NCI-H146 (cell line): Measurements from ENCODE around the gene OSTM1.

ENCODE experiments used
- DNase-seq: peaks from one replicate; lab custom pipeline; 2025; lab: John Stamatoyannopoulos, UW

Gene OSTM1

DNA sequence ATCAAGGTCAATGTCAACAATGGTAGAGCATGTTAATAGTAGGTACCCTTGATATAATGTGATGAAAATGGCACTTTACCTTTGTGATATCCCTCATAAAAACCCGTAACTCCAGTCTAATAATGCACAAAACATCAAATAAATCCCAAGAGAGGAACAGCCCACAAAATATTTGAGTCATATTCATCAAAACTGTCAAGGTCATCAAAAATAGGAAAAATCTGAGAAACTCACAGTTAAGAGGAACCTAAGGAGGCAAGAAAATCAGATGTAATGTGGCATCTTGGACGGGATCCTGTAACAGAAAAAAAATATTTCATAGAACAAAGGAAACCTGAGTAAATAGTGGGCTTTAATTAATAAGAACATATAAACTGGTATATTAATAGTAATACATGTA, 25.5 kb upstream of the OSTM1 start:
- no peak for DNase-seq

DNA sequence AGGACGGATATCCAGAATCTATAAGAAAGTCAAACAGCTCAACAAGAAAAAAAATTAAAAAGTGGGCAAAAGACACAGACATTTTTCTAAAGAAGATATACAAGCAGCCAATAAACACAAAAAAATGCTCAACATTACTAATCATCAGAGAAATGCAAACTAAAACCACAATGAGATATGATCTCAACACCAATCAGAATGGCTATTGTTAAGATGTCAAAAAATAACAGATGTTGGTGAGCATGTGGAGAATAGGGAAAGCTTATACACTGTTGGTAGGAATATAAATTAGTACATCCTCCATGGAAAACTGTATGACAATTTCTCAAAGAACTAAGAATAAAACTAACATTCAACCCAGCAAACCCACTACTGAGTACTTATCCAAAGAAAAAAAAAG, 23.3 kb upstream of the OSTM1 start:
- no peak for DNase-seq

DNA sequence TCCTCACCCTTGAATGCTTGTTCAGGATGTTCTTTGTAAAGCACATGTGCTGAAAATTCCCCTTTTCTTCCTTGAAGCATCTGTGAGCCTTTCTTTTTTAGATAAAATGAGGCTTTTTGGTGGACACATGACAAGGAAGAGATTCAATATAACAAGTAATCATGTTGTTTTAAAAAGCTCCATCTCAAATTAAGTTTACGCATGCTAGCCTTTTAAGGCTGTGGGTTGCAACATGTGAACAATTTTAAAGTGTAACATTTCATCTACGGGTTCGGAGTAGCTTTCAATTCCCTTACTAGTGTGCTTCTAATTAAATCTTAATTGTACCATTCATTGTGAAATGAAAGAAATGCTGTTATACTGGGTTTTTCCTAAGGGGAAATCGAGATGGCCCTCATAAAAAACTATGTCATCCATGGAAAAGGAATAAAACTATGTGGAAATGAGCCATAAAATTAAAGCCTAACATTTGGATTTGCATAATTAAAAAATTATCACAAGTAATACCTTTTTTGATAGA, 19.3 kb upstream of the OSTM1 start:
- no peak for DNase-seq

DNA sequence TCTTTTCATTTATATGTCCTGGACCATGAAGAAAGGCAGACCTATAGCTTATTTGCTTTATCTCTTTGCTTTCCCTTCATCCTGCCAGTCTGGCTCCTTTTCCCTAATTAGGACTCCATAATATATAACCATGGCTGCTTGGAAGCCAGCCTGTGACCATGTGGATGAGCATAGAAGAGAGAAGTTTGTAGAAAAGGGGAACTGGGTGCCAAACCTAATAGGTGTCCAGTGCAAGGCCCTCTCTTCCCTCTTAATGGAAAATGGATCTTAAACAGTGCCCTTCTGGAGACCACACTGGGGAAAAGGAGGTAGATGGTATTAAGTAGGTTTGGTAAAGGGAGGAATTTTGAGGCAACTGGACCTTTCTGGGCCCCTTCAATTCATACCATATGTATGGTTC, 16.7 kb upstream of the OSTM1 start:
- no peak for DNase-seq

DNA sequence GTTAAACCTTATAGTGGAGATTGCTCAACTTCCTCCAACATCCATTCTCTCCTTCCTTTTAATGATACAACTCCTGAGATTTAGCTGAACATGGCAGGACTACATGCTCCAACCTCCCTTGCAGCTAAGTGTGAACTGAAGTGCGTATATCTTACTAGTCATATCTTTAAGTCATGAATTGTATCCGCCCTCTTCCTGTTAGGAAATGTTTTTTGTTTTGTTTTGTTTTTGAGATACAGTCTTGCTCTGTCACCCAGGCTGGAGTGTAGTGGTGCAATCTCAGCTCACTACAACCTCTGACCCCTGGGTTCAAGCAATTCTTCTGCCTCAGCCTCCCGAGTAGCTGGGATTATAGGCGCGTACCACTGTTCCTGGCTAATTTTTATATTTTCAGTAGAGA, 8.8 kb upstream of the OSTM1 start:
- no peak for DNase-seq

DNA sequence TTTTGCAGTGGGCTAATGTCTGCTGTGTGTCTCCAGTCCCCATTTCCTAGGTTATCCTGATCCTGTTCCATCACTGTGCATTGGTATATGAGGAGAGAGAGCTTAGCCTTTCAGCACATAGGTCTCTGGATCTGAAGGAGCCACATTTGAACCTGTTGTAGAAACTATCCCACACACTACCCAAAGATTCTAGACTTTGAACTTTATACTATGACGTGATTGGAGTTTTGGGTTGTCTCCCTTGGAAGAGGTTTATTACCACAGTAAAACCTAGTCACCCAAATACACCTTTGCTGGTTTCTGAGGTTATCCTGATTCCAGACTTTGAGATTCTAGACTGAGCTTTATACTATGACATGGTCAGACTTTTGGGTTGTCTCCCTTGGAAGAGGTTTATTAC, 8.0 kb upstream of the OSTM1 start:
- DNase-seq, result no peak

DNA sequence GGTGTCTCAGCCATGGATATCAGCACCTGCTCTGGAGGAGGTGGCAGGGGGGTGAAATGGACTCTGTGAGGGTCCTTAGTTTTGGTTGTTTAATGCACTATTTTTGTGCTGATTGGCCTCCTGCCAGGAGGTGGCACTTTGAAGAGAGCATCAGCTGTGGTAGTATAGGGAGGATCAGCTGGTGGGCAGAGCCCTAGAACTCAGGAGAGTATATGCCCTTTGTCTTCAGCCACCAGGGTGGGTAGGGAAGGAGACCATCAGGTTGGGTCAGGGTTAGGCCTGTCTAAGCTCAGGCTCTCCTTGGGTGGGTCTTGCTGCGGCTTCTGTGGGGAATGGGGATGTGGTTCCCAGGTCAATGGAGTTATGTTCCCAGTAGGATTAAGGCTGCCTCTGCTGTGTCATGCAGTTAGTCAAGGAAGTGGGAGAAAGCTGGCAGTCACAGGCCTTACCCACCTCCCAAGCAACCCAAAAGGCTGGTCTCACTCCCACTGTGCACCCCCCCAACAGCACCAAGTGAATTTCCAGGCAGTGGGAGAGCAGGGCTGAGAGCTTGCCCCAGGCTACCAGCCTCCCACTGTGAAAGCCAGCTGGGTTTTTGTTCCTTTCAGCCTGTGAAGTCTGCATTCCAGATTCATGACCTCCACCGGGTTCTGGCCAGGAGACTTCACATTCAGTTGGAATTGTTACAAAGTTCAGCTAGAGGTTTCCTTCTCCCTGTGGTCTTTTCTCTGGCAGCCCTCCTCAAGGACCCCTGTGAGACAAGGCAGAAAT, 5.7 kb upstream of the OSTM1 start:
- peak; percentile 75 for DNase-seq

DNA sequence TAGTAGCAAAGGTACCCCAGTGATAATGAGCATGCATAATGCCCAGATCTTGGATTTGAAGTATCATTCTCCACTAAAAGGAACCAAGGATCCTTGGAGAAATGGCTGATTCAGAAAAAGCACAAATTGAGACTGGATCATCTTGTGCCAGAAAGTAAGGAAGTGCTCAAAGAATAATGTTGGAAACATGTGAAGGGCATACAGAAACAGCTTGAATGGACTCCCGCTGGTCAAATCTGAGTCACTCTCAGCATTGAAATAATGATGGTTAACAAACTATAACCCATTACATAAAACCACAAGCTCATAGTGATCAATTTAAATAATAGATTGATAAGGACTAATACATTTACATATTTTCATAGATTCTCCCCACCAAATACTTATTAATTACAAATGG, 3.6 kb upstream of the OSTM1 start:
- no peak for DNase-seq

DNA sequence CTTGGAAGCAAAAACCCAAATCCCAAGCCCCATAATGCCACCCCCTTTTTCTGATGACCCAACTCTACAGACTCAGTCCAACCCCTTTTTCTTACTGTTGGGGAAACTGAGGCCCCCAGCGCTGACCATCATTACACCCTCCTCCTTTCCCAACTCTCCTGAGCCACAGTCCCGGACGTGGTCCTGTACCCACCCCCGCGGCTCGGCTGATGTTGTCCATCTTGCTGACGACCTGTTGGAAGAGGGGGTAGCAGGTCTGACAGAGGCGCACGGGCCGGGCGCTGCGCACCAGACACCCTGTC, 533 bp downstream of the OSTM1 start:
- DNase-seq, result no peak

DNA sequence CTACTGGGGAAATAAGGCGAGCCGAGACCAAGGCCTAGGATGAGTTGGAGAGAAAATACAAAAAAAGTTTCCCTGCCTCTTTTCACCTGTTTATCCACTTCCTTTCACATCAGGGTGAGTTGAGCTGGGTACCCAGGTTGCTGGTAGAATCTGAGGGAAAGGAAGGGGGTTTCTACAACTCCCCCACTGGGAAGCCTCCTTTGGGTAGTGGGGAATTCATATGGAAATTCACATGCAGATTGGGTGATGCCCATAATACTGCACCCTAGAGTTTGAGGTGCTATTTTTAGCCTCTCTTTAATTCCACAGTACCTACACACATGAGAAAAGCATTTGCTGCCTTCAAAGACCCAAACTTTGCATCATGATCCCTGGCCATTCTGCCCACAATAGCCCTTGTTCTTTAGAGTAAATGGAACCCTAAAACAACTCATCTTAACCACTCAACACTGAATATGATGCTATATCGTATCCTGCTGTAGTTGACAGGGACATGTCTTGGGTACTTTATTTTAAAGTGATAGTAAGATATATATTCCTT, 2.7 kb downstream of the OSTM1 start:
- no peak for DNase-seq

DNA sequence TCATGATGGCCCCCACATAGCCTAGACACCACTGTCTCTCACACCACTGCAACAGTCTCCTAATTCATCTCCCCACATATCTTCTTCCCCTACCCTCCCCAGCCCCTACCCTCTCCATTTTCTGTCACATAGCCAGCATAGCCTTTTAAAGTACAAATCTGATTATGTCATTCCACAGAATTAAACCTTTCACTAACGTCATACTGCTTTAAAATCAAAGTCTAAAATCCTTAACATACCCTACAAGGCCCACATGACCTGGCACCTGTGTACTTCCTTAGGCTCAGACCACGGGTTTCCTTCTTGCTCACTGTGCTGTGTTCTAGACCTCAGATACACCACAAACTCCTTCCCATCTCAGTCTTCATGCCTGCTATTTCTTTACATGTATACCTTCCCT, 5.9 kb downstream of the OSTM1 start:
- DNase-seq, result no peak

DNA sequence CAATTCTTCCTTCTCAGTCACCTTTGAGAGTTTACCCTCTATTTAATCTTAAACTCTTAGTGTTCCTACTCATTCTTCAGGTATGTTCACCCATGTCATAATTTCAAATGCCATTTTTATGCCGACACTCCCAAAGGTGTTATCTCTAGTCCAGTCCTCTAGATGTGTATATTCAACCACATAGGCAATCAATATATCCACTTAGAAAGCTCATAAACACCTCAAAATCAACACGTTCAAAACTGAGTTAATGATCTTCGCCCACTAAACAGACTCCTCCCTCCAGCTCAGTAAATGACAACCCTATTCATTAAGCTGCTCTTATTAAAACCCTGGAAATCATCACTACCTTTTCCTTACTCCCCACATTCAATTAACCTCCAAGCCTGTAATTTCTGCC, 6.4 kb downstream of the OSTM1 start:
- DNase-seq, result no peak

DNA sequence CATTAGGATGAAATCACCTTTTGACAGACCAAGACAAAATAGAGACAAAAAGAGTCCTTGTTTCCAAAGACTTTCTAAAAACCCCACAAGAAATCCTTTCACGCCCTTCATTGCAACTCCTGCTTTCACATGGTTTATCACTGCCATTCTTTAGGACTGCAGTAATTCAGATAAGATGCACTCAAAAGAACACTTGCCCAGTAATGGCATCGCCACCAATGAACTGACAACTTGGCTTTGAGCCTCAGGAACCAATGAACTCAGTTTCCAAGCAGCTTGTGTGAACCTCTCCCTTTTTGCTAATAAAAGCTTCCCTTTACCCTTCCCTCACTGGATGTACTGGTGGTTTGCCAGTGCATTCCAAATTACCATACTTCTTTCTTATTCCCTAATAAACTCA, 21.8 kb downstream of the OSTM1 start:
- DNase-seq, result no peak

- DNase-seq, result no peak
Observed at GRCh38 chr6:108051481-108051880, 23.1 kb downstream of the OSTM1 start.

- no peak for DNase-seq
Observed at GRCh38 chr6:108039681-108040080, 34.9 kb downstream of the OSTM1 start.

DNA sequence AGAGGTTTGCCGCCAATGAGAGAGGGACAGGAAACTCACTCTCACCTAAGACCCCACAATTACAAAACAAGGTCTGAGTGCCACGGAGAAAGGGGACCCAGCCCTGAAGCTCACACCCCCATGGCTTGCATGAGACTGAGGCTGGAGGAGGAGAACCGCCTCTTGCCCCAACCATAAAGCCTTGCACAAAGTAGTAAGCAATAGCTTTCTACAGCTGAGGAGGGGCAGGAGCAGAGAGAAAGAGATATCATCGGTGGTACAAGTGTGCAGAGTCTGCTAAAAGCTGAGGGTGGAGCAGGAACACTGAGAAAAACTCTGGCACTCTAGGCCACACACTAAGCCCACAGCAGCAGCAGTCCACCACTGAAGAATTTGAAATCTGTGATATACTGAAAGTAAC, 37.7 kb downstream of the OSTM1 start:
- no peak for DNase-seq

DNA sequence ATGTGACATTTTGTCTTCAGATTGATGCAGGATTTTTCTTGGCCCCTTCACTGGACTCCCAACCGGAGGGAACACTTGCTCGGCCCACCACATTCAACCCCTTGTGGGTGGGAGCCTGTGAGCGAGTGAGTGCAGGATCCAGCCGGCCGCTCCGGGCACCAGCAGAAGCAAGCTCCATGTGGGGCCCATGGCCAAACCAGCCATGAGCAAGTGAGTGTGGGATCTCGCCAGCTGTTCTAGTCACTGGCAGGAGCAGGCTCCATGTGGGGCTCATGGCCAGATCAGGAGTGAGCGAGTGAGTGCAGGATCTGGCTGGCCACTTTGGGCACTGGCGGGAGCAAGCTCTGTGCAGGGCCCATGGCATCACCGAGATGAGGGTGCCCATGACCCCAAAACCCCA, 42.6 kb downstream of the OSTM1 start:
- no peak for DNase-seq

DNA sequence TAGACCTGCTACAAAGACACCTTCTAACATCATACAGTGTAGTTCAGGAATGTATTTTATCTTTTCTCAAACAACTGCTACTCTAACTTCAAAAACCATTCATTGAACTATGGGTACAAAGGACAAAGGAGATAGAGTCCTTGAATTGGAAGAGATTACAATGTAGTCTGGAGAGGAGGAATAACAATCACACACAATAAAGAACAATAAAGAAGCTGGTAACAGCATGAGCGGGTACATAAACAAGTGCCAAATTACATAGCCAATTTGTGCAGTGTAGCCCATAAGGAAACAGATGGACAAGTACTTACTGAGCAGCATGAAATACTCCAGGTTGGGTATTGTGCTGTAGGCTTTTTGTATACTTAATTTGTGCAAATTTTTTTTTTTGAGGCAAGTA, 44.3 kb downstream of the OSTM1 start:
- DNase-seq, result no peak

DNA sequence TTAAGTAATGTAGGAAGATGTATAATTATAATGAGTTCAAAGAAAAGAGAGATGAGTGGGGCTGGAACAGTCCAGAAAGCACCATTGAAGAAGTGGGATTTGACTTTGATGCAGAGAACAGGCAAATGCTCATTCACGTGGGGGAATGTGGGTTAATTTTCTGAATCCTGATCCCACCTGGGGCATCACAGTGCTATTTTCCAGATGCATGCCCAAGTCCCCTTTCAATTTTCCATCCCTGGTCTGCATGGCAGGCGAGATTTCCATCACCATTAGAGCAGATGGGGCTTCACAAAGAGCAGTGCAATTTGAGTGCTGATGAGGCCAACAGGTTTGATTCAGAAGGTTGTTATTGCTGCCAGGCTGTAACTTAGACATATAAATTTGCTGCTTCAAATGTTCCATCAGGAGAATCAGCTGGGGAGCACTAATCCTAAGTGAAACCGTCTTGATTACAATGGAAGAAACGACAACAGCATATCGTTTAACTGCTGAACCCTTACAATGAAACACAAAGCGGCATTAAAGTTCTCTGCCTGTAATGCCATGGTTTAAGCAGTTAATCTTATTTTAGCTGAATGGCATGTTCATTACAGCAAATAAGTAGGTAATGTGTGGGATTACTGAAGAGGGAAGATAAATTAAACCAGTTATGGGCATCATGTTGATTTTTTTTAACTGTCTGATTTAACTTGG, 45.2 kb downstream of the OSTM1 start:
- peak; percentile 6 for DNase-seq

DNA sequence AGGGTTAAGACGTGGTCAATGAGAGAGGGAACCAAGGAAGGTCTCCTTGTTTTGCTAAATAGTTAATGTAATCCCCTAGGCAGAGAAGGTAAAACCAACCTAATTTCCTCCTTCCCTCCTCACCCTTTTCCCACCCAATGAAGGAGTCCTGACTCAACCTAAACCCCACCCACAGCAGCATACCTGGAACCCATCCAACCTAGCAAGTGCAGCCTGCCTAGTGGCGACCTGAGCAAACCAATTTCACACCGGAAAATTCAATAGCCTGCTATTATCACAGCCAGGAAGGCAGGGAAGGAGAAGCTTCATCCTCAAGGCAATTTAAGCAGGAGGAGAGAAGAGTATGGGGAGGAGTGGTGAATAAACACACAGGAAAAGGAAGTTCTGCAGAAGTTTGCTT, 46.9 kb downstream of the OSTM1 start:
- DNase-seq, result peak; percentile 82

DNA sequence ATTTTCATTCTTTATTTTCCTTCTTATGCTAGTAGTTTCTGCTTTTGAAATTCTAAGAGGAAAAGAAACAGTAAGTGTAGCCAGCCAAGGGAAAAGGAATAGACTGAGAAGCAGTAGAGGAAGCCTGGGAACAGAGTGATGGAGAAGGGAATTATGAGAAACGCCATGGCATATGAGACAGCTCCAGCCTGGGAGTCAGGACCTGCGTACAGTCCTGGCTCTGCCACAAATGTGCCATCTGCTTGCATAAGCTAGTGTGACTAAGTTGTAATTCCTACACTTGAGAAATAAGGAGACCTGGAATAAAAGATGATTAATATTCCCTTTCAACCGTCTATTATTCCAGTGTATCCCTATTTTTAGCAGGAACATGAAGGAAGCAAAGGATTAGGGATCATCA, 47.5 kb downstream of the OSTM1 start:
- DNase-seq, result no peak

GRCh38 chr6:108024427-108025073, 50.0 kb downstream of the OSTM1 start:
- DNase-seq, result no peak

GRCh38 chr6:108020472-108021116, 53.9 kb downstream of the OSTM1 start:
- no peak for DNase-seq
